ENCODE data around the gene WDR4. TPM values are rescaled to one million over a fixed set of nuclear protein-coding genes. Genes with fewer than 3 reads are reported as not detected.
"Not testable (repeated sequence)": the region's sequence is repeated elsewhere in the genome, so short reads cannot be mapped to it uniquely, and the experiment has no call there.

The WDR4 gene
- total and polyA plus RNA-seq, 2 experiments from 2014 or later = 8.8 to 9.3 TPM

GRCh38 chr21:42850463-42850862 is 28.9 kb downstream of the WDR4 start:
- Histone ChIP-seq H3K4me3 (no peak overlapping the region), H3K27ac (no peak overlapping the region), H3K9me3 (ENCODE audit: low read depth) (no peaks in the 10 kb centered on the region), H3K4me1 (ENCODE audit: low read depth) (no peaks in the 10 kb centered on the region), H3K27me3 (no peaks in the 10 kb centered on the region), H3K36me3 (peaks cover 26% of the 10 kb centered on the region)
- no peak for DNase-seq (ENCODE audit: low read depth in 1 of 2, low spot score in 1 of 2)
- TF ChIP-seq CTCF (IDR thresholded peaks at IDR 0.05; ENCODE audit: low read depth, low read length) = no peak

- TF ChIP-seq CTCF (IDR thresholded peaks at IDR 0.05; ENCODE audit: low read depth, low read length) = no peak
- Histone ChIP-seq H3K27me3 (no peaks in the 10 kb centered on the region), H3K36me3 (peaks cover 23% of the 10 kb centered on the region), H3K4me3 (no peak overlapping the region), H3K27ac (no peak overlapping the region), H3K4me1 (ENCODE audit: low read depth) (no peaks in the 10 kb centered on the region), H3K9me3 (ENCODE audit: low read depth) (no peaks in the 10 kb centered on the region)
- no peak for DNase-seq (ENCODE audit: low read depth in 1 of 2, low spot score in 1 of 2)
Measured at GRCh38 chr21:42849759-42850412, 29.5 kb downstream of the WDR4 start.

DNA sequence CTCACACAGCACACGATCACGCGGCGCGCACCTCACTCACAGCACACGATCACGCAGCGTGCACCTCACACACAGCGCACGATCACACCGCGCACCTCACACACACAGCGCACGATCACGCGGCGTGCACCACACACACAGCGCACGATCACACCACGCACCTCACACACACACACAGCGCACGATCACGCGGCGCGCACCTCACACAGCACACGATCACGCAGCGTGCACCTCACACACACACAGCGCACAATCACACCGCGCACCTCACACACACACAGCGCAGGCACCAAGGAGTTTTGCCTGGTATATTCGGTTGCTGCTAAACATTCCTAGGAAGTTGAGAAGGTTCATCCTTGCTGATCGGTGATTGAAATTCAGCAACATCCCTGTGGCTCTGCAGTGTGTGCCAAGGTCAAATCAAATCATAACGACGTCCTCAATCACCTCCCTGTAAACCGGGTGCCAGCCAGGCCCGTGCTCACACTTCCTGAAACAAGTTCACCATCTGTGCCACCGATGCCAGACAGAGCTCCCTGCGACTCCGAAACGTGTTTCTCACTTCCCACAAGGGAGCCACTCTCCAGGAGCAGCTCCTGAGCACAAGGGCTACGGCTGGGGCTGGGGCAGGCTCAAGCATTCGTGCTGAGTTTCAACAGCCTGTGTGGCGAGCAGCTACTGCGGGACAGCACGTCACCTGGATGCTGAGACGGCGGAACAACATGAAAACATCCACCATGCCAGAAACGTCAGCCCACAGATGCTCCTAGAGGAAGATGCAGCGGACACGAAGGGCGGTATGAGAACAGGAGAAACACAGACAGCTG is 30.2 kb downstream of the WDR4 start:
- no peak overlapping the region for H3K4me3 ChIP-seq
- no peaks in the 10 kb centered on the region for H3K9me3 ChIP-seq (ENCODE audit: low read depth)
- no peaks in the 10 kb centered on the region for H3K27me3 ChIP-seq
- no peaks in the 10 kb centered on the region for H3K4me1 ChIP-seq (ENCODE audit: low read depth)
- TF ChIP-seq CTCF (IDR thresholded peaks at IDR 0.05; ENCODE audit: low read depth, low read length) = no peak
- no peak overlapping the region for H3K27ac ChIP-seq
- H3K36me3 ChIP-seq = peaks cover 23% of the 10 kb centered on the region
- DNase-seq (ENCODE audit: low read depth in 1 of 2, low spot score in 1 of 2) = no peak

DNA sequence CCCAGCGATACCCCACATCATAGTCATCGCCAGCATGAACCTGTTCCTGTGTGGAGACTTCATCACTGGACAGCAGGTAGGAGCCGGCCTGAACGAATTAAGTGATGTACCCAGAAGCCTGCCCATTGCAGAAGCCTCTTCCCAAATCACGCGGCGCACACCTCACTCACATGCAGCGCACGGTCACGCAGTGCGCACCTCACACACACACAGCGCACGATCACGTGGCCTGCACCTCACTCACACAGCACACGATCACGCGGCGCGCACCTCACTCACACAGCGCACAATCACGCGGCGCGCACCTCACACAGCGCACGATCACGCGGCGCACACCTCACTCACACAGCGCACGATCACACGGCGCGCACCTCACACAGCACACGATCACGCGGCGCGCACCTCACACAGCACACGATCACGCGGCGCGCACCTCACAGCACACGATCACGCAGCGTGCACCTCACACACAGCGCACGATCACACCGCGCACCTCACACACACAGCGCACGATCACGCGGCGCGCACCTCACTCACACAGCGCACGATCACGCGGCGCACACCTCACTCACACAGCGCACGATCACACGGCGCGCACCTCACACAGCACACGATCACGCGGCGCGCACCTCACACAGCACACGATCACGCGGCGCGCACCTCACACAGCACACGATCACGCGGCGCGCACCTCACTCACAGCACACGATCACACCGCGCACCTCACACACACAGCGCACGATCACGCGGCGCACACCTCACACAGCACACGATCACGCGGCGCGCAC is 31.0 kb downstream of the WDR4 start:
- H3K4me3 ChIP-seq; H3K4me1 ChIP-seq (ENCODE audit: low read depth); H3K27me3 ChIP-seq; DNase-seq (ENCODE audit: low read depth in 1 of 2, low spot score in 1 of 2); H3K27ac ChIP-seq; H3K9me3 ChIP-seq (ENCODE audit: low read depth): not testable (repeated sequence)
- peaks cover 15% of the 10 kb centered on the region for H3K36me3 ChIP-seq

GRCh38 chr21:42847726-42848125 is 31.6 kb downstream of the WDR4 start:
- Histone ChIP-seq H3K9me3 (ENCODE audit: low read depth) (no peaks in the 10 kb centered on the region), H3K36me3 (peaks cover 14% of the 10 kb centered on the region), H3K27ac (no peak overlapping the region), H3K4me1 (ENCODE audit: low read depth) (no peaks in the 10 kb centered on the region), H3K4me3 (no peak overlapping the region), H3K27me3 (no peaks in the 10 kb centered on the region)
- TF ChIP-seq CTCF (IDR thresholded peaks at IDR 0.05; ENCODE audit: low read depth, low read length) = no peak
- no peak for DNase-seq (ENCODE audit: low read depth in 1 of 2, low spot score in 1 of 2)

All from cardiac muscle cell (in vitro differentiated cells and primary cell).